Endothelial cell of umbilical vein (primary cell): ENCODE results near the gene BICRA.

Source experiments
- CTCF ChIP-seq, 2 donors: IDR thresholded peaks; 1 replicate in 1 of 2; 2 replicates in 1 of 2; pipeline ENCODE4 v1.5.1; 2011; ENCODE audit warnings: low read length in 2 of 2, mild to moderate bottlenecking in 2 of 2, moderate library complexity in 2 of 2, control low read depth in 1 of 2, inconsistent platforms in 1 of 2, low read depth in 1 of 2; ENCODE audit not compliant: insufficient read depth in 1 of 2; ENCODE audit errors: extremely low read depth in 1 of 2
- EZH2 ChIP-seq: IDR thresholded peaks from 2 replicates; pipeline ENCODE4 v1.6.1; 2012; ENCODE audit warnings: borderline replicate concordance, low read depth, mild to moderate bottlenecking, moderate library complexity, low read length, inconsistent platforms; ENCODE audit not compliant: severe bottlenecking
- FOS ChIP-seq: IDR thresholded peaks from 2 replicates; pipeline ENCODE4 v1.6.1; 2011; ENCODE audit warnings: mild to moderate bottlenecking, low read length, moderate library complexity, borderline replicate concordance; ENCODE audit not compliant: insufficient read depth
- JUN ChIP-seq: IDR thresholded peaks from 2 replicates; pipeline ENCODE4 v1.6.1; 2011; ENCODE audit warnings: borderline replicate concordance, low read depth; ENCODE audit not compliant: insufficient read length, insufficient read depth
- MYC ChIP-seq: IDR thresholded peaks from one replicate; pipeline ENCODE4 v1.6.1; 2011; ENCODE audit warnings: mild to moderate bottlenecking, low read depth, low read length
- POLR2A ChIP-seq: IDR thresholded peaks from 2 replicates; pipeline ENCODE4 v1.6.1; 2012; ENCODE audit warnings: low read depth, mild to moderate bottlenecking, control low read depth, low read length
- POLR2AphosphoS5 ChIP-seq: IDR thresholded peaks from 2 replicates; pipeline ENCODE4 v1.6.1; 2012; ENCODE audit warnings: low read depth, mild to moderate bottlenecking, control low read depth, low read length, moderate library complexity; ENCODE audit not compliant: insufficient read depth

DNA sequence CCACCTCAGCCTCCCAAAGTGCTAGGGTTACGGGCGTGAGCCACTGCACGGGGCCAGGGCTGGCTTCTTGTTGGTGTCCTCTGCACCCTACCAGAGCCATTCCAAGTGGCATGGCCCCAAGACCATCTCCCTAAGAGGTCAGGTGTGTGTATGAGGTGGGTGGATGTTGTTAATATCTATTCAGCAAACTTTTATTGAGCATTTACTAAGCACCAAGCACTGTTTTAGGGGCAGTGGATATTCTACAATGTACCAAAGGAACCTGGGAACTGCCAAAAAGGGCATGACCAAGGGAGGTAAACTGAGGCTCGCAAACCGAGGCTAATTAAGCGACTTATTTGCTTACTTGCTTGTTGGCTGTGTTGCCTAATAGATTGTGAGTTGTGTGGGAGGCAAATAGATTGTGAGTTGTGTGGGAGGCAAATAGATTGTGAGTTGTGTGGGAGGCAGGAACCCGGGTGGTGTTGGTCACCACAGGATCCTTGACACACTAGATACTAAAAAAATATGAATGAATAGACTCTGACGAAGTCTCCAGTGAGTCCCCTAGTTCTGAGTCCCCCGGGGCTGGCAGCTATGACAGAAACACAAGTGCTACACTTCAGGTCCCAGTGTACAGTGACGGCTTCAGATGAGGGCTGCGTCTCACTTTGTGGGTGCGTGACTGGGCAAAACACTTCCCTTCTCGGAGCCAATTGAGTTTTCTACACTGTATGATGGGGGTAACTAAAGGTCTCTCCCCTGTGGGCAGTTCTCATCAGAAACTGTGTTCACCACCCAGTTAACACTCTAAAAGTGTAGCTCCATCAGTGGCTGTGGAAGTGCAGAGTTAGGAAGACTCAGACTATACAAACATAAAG lies 5.0 kb upstream of the BICRA start:
- TF ChIP-seq CTCF (IDR thresholded peaks at IDR 0.05; ENCODE audit: extremely low read depth in 1 of 2, insufficient read depth in 1 of 2, low read depth in 1 of 2, low read length in 2 of 2), result no peak
- no peak for TF ChIP-seq FOS
- TF ChIP-seq EZH2, result no peak
- no peak for TF ChIP-seq MYC
- no peak for TF ChIP-seq POLR2A
- TF ChIP-seq POLR2AphosphoS5, result no peak
- no peak for TF ChIP-seq JUN
